HEK293T (cell line): Measurements from ENCODE around the gene EYS.

Experiments used
- ARNT ChIP-seq: fragments of 450-650 bp; IDR thresholded peaks from 2 replicates; pipeline ENCODE4 v1.6.1; 2017; ENCODE audit warnings: mild to moderate bottlenecking
- CTBP1 ChIP-seq: fragments of 450-650 bp; IDR thresholded peaks from 2 replicates; pipeline ENCODE4 v1.6.1; 2016; ENCODE audit warnings: borderline replicate concordance
- FOXA1 ChIP-seq: fragments of 450-650 bp; IDR thresholded peaks from 2 replicates; pipeline ENCODE4 v1.6.1; 2016; ENCODE audit warnings: mild to moderate bottlenecking
- LEF1 ChIP-seq: fragments of 450-650 bp; IDR thresholded peaks from 2 replicates; pipeline ENCODE4 v1.6.1; 2017; ENCODE audit warnings: mild to moderate bottlenecking, borderline replicate concordance
- TF ChIP-seq, protein P1 (sequence below): fragments of 450-650 bp; IDR thresholded peaks from 2 replicates; pipeline ENCODE4 v1.6.1; 2016

DNA sequence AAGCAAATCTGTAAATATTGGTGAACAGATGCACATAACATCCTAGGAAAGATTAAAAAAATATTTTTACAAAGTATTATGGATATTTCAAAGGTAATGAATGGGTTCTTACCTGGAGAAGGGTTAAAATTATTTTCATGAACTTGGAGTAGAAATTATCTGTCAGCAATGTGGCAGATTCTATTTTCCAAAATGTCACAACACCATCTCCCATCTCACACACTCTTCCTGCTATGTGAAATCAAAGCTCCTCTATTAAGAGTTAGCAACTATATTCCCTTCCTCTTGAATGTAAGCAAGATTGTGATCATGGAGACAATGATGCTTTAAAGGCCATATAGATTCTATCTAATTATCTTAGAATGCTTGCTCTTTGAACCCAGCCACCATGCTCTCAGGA lies 304.5 kb downstream of the EYS start:
- TF ChIP-seq ARNT (no peak), LEF1 (no peak), FOXA1 (no peak), CTBP1 (no peak)
- TF ChIP-seq, protein P1, sequence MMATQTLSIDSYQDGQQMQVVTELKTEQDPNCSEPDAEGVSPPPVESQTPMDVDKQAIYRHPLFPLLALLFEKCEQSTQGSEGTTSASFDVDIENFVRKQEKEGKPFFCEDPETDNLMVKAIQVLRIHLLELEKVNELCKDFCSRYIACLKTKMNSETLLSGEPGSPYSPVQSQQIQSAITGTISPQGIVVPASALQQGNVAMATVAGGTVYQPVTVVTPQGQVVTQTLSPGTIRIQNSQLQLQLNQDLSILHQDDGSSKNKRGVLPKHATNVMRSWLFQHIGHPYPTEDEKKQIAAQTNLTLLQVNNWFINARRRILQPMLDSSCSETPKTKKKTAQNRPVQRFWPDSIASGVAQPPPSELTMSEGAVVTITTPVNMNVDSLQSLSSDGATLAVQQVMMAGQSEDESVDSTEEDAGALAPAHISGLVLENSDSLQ = no peak
